GM18907 (cell line): ENCODE data around the gene PRELID1.
A peak's percentile ranks its signal among the peaks of the same experiment; 100 is the strongest.
"Not testable (repeated sequence)": the region's sequence is repeated elsewhere in the genome, so short reads cannot be mapped to it uniquely, and the experiment has no call there.

Source experiments
- ATAC-seq: cut with Tn5 transposase; IDR thresholded peaks from one replicate; pipeline ENCODE4 v1.9.1; 2021; ENCODE audit warnings: mild to moderate bottlenecking, moderate library complexity; ENCODE audit not compliant: unreplicated experiment

The PRELID1 gene

DNA sequence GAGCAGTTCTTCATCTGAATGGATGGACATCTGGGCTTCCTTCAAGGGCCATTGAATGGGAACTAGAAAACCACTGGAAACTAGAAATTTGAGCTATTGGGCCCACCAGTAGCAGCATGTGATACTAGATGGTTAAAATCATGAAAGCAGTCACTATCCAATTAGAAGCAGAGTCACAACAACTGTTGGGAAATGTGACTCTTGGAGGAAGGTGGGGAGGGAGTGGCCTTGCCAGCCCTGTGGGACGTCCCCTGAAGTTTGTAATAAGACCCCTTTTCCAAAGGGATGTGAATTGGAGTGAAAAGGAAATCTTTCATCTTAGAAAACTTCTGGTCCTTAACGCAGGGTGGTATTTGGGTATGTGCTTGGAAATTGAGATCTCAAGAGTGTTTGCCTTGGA, 5.7 kb upstream of the PRELID1 start:
- no peak for ATAC-seq

DNA sequence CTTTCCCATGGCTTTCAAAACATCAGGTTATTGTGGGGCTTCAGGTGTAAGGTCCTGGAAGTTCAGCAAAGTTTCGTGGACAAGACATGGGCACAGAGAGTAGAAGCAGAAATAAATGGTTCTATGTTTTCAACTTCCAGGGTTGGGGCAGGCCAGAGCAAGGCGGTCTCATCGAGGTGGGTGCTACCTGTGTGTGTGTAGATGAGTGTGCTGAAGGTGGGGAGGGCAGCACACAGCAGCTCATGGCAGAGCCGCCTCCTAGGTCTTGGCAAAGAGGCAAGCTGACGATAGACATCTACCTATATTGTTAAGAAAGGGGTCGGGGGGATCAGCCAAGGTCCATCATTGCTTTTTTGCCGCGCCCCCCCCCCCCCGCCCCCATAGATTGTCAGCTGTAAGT, 3.9 kb upstream of the PRELID1 start:
- no peak for ATAC-seq

GRCh38 chr5:177300236-177300880, 3.2 kb upstream of the PRELID1 start:
- peak; percentile 40 for ATAC-seq

DNA sequence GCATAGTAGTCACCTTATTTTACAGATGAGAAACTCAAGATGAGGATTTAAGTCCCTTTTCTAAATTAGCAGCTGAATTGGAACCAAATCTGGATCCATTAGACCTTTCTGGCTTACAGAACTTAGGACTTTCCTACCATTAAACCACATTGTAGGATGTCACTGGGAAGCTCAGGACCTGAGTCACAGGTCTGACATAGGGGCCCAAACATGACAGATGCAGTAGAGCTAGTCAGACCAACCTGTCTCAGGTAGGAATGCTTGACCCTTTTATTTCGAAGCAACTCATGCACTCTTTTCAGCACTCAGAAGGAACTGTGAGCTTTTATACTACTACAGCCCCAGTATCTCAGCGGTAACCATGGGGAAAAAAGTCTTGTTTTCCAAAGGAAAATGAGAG, 2.6 kb upstream of the PRELID1 start:
- no peak for ATAC-seq

DNA sequence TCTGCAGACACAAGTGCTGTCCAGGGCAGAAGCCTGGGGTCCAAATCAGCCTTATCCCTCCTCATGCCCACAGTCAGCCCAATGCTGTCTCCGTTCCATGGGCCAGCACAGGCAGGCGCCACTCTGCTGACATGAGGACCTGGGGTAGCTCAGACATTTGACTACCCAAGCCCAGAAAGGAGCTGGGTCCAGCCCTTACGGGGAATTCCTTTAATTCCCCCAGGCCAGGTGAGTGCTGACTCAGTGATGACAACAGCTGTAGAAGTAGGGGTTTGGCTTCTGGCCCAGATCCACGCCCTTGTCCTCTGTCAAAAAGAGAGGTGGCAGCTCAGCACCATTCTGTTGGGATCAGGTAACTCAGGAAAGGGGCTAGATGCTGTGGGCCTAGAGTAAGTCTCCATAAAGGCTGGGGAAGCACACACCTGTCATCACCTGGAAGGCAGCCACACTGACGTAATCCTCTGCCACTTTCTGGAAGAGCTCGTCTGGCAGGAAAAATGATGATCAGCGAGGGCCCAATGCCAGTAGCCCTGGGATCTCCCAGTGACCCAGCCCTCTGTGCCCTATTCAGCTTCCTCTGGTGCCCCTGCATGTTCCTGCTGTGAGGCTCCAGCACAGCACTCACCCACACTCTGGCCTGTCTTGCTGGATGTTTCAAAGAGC, 2.0 kb upstream of the PRELID1 start:
- no peak for ATAC-seq

DNA sequence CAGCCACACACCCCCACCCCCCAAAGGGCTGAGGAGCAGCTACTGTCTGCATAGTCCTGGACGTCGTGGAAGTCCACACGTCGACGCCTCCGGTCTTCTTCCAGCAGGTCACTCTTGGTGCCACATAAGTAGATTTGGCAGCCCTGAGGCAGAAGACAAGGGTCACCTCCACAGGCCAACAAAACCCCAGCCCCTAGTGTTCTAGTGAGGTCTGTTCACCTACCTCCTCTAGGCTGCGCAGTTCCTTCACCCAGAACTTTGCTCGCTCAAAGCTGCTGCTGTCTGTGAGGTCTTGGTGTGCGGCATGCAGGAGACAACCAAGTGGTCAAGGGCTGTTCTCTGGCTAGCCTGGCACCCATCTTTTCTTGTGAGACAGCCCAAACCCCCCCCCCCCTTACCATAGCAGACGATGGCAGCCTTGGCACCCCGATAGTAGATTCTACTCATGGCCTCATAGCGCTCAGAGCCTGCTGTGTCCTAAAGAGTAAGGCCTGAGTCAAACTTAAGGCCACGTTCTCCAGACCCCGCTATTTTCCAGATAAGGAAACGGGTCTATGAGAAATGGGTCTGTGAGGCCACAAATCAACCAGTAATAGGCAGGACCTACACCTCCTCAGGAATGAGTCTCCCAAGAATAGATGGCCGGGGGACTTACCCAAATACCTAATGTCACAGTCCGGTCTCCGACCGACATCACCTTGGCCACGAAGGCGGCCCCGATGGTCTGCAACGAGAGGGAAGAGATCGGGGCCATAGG, 1.1 kb upstream of the PRELID1 start:
- no peak for ATAC-seq

GRCh38 chr5:177303925-177304391, 359 bp downstream of the PRELID1 start:
- ATAC-seq: no peak

DNA sequence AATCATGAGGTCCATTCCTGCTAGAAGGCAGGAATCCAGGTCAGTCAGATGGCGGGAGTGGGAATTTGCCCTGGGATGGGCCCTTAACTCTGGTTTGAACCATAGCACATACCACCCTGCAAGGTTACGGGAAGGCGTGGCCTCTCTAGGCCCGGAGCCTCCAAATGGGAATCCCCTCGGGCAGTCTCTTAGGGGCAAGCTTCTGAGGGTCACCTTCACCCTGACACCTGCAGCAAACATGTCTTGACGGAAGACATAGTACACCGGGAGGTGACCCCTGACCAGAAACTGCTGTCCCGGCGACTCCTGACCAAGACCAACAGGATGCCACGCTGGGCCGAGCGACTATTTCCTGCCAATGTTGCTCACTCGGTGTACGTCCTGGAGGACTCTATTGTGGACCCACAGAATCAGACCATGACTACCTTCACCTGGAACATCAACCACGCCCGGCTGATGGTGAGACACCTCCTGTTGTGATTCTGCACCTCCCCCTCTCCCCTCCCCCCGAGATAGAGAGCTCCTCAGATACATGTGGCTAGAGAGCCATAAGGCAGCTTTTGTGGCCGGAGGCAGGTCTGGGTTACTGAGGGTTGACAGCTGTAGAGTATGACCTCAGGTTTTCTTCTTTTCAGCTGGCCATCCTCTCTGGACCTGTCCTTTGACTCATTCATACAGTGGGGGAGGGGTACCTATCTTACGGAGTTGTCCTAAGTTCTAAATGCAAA, 957 bp downstream of the PRELID1 start:
- ATAC-seq: no peak

DNA sequence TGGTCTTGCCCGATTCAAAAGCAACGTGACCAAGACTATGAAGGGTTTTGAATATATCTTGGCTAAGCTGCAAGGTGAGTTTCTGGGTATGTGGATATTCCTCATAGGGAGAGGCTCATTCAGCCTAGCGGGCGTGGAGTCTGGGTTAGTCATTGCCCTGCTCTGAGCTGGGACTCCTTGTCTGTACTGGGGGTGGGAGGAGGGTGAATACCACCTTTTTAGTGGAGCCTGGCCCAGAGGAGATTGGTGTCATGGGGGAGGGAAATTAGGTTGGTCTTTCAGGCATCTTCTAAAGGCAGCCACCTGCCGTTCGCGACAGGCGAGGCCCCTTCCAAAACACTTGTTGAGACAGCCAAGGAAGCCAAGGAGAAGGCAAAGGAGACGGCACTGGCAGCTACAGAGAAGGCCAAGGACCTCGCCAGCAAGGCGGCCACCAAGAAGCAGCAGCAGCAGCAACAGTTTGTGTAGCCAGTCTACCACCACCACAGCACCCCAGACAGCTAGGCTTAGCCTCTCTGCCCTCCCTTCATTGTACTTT, 2.6 kb downstream of the PRELID1 start:
- ATAC-seq: not testable (repeated sequence)

DNA sequence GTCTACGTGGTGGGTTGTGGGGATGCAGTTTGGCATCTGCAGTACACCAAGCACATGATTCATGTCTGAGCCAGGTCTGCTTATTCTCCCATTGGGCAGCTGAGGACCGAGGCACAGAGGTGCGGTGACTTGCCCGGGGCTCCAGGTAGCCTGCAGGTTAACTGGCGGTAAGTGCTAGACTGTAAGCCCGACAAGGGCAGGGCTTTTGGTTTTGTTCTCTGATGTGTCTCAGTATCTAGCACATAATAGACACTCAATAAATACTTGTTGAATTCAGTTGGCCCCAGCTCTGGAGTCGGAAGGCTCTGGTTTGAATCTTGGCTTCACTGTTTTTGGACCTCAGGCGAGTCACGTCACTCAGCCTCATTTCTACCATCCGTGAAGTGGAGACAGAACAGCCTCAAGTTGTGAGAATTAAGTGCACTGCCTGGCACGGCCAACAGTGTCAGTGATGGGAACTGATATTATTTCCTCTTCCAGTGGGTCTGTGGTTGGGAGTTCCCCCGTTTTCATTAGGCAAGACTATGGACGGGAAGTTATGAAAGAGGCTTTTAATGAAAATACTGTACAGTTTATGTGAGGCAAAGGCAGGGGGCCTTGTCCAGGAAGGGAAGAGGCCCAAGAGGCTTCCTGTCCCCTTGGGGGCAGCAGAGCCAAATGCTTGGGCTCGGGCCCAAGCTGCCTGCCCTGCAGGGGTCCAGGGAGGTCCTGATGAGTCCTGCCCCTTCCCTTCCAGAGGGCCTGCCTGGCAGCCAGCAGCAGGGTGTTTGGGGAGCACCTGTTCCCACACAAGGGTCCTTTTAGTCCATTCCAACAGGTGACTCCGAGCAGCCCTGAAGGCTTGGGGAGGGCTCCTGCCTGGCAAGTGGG, 3.3 kb downstream of the PRELID1 start:
- no peak for ATAC-seq

- ATAC-seq: no peak
Measured at GRCh38 chr5:177307544-177308363, 4.2 kb downstream of the PRELID1 start.

- ATAC-seq: no peak
Measured at GRCh38 chr5:177308740-177309139, 5.1 kb downstream of the PRELID1 start.

DNA sequence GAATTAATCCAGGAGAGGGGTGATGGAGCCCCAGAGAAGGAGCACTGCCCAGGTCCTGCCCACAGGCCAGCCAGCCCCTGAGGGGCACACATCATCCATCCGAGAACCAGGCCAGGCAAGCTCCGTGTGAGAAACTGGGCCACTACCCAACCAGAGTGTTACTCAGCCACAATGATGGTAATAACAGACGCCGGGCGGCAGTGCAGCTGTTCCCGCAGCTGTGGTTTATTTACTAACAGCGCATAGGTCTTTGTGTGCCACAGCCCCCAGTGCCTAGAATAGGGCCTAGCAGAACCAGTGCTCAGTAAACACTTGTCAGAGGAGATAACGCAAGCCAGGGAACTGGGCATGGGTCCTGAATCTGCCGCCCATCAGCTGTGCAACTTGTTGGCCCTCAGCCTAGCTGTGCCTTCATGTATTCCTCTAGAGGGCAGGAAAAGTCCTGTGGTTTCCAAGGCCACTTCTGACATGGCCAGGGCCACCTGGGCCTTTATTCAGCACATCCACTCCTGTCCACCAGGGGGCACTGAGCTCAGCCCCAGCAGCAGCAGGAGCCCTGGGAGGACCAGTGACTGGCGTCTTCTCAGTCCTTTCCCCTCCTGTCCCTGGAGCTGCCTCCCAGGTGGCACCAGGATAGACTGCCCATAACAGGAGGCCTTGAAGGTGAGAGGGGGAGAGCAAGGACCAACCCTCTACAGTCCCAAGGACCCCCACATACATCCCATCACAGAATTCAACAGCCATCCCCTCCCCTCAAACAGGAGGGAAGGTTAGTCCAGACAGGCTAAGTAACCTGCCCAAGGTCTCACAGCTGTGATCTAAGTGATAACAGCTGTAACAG, 6.0 kb downstream of the PRELID1 start:
- ATAC-seq: no peak

- ATAC-seq: no peak
Measured at GRCh38 chr5:177310332-177310731, 6.7 kb downstream of the PRELID1 start.

DNA sequence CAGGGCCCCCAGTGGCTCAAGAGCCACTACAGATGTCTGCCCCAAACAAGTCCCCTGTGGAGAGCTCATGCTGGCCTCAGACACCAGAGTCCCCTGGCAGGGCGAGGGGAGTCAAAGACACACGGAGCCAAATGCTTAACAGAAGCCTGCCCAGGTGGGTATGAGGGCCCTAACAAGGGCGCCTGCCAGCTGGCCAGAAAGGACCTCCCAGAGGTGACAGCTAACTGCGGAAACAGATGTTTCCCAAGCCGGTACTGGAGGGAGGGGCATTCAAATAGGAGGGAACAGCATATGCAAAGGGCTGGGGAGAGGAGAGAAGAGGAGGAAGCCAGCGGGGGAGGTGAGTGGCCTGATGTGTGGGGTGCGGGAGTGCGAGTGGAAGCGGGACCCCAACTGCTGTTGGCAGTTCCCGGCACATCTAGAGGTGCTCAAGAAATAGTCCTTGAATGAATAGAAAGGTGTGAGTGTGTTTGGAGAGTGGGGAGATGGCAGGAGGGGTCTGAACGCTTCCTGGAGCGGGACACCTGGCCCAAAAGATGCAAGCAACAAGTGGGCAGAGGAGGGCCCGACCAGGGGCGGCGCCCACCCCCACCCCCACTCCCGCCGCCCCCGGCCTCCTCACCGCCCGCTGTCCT, 7.3 kb downstream of the PRELID1 start:
- ATAC-seq: no peak

DNA sequence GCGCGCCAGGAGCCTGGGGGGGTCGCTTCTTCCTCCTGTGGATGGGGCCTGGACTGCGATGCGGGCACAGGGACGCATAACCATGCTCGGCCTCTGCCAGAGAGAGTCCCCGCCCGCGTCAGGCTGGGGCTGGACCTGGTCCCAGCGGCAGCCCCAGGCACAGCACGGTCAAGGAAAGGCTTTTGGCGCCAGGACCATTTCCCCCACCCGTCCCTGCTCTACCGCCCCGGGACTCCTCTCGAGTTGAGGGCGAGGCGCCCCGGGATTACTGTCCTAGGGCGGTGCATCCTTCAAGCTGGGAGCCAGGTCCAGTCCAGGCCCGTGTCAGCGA, 7.8 kb downstream of the PRELID1 start:
- ATAC-seq: peak; percentile 2

DNA sequence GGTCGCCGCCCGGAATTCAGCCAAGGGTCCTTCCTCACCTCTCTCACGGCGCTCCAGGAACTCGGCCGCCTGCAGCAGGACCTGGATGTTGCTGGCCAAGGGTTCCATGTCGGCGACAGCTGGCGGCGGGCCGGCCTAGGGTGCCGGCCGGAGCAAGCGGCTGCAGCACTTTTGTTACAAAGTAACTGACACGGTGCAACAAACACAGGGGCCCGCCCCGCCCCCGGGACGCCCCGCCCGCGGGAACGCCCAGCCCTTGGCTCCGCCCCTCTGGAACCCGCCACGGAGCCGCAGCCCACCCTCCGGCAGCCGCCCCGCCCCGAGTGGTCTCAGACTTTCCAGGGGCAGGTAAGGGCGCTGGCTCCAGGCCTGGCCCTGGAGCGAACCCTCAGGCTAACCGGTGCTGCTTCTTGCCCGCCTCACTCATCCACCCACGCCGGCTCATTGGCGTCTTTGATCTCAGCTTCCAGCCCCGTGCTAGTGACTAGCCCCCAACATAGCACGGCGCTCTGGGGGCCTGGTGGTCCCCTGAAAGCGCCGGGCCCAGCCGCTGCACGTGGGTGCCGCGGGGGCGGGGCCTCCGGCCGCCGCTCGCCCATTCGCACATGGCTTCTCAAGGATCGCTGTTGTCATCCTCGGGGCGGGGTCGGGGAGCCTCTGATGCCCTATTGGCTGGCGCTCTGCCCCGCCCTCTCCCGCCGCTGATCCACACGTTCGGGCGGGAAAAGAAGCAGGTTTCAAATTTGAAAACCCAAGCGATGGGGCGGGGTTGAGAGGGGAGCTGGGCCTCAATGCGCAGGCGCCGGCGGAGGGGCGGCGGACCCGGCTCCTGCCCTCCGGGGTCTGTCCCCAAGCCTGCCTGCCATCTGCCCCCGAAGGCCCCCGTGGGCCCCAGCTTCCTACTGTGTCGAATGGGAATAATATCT, 8.4 kb downstream of the PRELID1 start, which contains the start of gene MXD3:
MXD3 (minus strand) TSS at position 176 of the 926 bp plus-strand sequence; CDS start at position 108, 68 bp downstream.
- ATAC-seq: peak; percentile 76
